HG03175 (cell line): ENCODE measurements around the gene CYP4F3.
"Not testable (repeated sequence)": the region's sequence is repeated elsewhere in the genome, so short reads cannot be mapped to it uniquely, and the experiment has no call there.

ENCODE experiments used
- ATAC-seq: cut with Tn5 transposase; IDR thresholded peaks from one replicate; pipeline ENCODE4 v1.9.1; 2021; ENCODE audit warnings: mild to moderate bottlenecking, moderate library complexity; ENCODE audit not compliant: unreplicated experiment

The CYP4F3 gene

DNA sequence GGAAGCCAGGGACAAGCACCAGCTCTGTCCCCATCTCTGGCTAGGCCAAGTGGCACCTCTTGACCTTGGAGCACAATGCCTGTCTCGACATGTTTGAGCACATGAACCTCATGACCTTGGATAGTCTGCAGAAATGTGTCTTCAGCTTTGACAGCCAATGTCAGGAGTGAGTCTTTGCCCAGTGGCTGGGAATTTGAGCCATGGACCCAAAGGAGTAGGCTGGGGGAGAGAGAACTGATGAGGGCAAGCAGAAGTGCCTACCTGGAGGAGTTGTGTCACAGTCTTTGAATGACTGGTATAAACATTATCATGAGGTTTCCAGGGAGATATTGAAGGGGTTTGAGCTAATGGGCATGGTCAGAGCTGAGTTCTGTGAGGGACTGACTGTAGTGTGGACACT, 25.5 kb downstream of the CYP4F3 start:
- ATAC-seq: no peak

DNA sequence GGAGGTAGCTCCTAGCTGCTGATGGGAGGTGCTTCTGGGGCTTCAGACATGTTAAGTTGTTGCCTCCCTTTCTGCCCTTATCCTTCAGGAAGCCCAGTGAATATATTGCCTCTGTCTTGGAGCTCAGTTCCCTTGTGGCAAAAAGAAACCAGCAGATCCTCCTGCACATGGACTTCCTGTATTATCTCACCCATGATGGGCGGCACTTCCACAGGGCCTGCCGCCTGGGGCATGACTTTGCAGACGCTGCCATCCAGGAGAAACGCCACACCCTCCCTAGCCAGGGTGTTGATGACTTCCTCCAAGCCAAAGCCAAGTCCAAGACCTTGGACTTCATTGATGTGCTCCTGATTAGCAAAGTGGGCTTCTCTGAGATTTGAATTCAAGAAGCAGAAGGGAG, 26.2 kb downstream of the CYP4F3 start:
- no peak for ATAC-seq

DNA sequence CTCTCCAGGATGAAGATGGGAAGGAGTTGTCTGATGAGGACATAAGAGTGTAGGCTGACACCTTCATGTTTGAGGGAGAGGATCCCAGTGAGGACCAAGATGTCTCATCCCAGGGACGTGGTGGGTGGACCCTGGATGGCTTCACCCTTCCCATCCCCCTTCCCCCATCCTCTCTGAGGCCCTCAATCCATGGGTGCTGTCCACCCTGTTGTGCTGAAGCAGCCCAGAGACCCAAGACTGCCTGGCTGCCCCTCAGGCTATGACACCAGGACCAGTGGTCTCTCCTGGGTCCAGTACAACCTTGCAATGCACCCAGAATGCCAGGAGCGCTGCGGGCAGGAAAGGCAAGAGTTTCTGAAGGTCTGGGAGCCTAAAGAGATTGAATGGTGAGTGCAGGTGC, 28.7 kb downstream of the CYP4F3 start:
- no peak for ATAC-seq

DNA sequence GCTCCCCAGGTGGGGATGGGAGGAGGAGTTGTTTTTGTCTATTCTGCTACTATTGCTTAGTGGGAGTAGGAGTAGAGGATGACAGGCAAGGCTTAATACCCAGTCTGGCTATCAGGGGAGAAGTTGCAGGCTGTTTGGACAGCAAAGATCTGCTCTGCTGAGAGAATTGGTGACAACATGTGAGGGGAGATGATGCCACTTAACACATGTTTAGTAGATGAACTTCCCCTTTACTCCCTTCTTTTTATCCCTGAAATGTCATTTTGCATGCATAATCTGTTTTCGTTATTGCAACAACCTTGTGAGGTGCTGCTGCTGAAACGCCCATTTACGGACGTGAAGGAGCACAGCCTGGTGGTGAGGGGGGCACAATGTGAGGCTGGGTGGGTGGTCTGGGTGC, 29.2 kb downstream of the CYP4F3 start:
- ATAC-seq: no peak

DNA sequence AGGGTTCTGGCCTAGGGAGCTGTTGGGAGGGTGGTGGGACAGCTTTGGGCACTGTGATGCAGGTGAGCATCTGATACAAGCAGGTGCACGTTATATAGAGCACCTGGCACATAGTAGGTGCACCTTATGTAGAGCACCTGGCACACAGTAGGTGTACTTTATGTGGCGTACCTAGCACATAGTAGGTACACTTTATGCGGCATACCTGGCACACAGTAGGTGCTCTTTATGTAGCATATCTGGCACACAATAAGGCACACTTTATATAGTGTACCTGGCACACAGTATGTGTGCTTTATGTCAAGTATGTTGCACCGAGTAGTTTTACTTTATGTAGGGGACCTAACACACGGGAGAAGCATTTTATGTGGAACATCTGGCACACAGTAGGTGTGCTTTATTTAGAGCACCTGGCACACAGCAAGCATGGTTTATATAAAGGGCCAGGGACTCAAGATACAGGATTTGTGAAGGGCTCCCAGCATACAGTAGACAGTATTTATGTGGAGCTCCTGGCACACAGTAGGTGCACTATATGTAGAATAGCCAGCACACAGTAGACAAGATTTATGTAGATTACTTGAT, 30.6 kb downstream of the CYP4F3 start:
- no peak for ATAC-seq

DNA sequence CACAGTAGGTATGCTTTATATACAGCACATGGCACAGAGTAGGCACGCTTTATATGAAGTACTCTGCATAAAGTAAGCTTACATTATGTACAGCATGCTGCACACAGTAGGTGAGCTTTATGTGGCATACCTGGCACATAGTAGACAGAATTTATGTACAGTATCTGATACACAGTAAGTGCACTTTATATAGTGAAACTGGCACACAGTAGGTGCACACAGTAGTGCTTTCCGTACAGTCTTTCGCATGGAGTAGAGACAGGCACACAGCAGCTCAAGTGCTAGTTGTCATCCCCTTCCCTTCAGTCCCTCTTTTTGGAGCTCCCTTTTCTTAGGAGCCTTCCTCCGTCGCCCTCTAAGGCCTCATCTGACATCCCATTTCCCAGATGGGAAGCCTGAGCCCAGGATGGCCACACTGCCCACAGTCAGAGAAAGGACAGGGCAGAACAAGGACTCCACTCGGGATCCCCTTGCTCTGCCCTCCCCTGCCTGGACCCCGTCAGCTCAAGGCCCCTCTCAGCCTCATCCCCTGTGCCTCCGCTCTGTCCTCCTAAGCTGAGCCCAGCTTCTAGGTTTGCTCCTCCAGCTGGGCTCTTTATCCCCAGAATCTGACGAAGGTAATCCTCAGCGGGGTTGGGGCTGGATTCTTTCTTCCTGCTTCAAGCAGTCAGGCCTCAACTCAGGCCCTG, 31.3 kb downstream of the CYP4F3 start:
- ATAC-seq: no peak

DNA sequence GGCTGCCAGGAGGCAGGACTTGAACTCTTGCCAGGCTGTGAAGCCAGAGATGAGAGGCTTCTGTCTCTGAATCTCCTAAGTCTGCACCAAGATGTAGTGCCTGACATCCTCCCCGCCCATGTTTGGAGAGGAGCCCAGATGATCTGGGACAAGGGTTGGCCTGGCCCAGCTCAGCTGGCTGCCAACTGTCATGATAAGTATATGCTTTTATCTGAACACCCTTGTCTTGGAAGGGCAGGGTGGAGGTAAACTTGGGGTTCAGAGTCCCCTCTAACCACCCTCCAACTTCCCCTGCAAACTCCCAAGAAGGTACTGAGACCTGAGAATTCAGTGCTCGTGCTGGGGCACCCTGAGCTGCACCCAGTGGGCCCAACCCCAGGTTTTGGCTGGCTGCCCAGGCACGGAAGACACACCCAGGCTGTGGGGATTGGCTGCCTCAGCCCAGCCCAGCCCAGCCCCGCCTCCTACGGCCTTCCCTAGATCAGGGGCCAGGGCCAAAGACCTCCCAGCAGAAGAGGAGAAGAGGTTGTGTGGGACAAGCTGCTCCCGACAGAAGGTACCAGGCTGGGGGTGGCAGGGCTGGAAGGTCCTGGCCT, 32.0 kb downstream of the CYP4F3 start, which contains the start of gene CYP4F12:
CYP4F12 (plus strand) TSS at position 508 of the 596 bp plus-strand sequence. CDS start 443 bp downstream, outside the sequence.
- ATAC-seq: no peak

DNA sequence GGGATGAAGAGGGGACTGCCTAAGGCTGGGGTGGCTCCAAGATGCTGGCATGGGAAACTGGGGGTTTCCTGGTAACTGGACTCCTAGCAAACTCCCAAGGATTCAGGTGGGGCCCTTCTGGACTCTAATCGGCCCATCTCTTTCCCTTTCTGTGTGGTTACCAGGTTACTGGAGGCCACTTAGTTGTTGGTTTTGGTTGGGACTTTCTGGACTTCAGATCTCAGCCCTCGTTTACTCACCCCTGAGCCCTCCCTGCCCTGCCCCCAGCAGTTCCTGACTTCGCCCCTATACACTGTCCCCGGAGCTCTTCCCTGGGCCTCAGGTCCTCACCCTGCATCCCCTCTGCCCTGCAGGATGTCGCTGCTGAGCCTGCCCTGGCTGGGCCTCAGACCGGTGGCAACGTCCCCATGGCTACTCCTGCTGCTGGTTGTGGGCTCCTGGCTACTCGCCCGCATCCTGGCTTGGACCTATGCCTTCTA, 32.5 kb downstream of the CYP4F3 start:
- no peak for ATAC-seq

DNA sequence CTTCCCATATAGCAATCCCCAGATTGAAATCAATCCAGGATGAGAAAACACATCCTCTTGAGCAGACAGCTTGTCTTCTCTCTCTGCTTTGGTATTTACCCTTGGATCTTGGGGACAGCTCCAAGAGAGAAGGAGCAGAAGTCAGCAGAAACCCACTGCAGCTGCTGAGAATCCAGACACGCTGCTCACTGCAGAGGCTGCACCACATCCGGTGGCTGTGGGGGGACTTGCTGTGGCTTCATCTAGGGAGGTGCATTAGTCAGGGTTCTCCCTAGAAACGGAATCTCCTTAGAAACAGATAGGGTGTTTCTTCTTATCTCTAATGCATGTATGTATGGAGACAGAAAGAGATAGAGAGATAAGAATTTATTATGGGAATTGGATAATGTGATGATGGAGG, 34.9 kb downstream of the CYP4F3 start:
- no peak for ATAC-seq

DNA sequence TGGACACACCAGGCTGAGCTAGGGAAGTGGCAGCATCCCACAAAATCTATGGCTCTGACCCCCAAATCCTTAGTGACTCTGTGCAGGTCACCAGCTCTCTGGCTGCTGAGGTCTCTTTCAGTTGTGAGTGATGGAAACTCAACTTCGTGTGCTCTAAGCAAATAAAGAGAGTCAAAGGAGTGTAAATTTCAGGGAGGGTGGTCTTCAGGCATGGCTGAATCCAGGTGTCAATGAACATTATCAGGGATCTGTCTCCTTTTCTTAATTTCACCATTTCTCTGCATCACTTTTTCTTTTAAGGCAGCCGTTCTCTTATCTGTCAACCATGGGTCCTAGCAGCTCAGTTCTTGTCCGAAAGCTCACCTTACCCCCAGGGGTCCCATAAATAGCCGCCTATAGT, 38.4 kb downstream of the CYP4F3 start:
- no peak for ATAC-seq

DNA sequence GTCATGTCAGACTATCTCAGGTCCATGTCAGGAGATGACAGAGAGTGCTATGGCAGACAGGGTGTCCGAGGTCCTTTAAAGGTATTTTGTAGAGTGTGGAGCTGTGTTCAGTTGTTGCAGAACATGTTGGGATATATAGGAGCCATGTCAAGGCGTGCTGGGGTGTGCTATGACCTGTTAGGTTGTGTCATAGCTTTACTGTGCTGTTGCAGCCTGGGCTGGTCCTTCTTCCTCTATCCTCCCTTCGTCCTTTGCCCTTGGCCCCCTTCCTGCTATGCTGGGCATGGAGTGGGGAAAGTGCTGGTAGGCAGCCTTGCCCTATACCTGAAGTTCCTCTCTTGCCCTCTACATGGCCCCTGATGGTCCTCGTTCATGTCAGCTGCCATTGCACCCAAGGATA, 39.2 kb downstream of the CYP4F3 start:
- not testable (repeated sequence) for ATAC-seq

DNA sequence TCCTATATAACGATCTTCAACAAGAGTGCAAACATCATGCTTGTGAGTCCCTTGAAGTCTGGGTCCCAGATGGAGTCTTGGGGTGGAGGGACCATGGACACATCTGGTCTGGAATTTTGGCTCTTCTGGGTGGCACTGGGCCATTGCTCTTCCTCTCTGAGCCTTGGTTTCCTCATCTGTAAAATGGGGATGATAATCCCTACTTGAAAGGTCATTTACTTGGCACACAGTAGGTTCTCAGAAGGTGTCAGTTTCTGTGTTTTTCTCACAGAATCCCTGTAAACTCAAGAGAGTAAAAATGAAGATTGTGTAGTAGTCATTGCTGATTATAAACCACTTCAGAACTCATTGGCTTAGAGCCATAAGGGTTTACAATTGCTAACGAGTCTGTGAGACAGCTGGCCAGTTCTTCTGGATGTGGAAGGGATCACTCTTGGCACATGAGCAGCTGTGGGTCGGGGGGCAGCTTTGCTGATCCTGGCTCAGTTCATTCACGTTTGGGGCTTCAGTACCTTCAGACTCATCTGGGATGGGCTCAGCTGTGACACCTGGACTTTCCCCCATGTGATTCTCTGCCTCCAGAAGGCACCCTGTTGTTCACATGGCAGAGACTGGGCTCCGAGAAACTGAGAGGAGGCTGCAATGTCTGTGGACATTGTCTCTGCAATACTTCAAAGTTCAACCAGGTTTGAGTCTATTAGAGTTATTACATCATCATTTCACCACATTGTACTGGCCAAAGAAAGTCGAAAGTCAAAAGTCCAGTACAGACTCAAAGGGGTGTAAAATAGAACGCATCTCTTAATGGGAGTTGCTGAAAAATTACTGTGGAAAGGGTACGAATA, 40.0 kb downstream of the CYP4F3 start:
- ATAC-seq: no peak

DNA sequence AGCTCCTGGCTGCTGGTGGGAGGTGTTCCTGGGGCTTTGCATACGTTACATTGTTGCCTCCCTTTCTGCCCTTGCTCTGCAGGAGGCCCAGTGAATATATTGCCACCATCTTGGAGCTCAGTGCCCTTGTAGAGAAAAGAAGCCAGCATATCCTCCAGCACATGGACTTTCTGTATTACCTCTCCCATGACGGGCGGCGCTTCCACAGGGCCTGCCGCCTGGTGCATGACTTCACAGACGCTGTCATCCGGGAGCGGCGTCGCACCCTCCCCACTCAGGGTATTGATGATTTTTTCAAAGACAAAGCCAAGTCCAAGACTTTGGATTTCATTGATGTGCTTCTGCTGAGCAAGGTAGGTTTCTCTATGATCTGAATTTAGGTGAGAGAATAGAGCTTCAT, 42.7 kb downstream of the CYP4F3 start:
- no peak for ATAC-seq

DNA sequence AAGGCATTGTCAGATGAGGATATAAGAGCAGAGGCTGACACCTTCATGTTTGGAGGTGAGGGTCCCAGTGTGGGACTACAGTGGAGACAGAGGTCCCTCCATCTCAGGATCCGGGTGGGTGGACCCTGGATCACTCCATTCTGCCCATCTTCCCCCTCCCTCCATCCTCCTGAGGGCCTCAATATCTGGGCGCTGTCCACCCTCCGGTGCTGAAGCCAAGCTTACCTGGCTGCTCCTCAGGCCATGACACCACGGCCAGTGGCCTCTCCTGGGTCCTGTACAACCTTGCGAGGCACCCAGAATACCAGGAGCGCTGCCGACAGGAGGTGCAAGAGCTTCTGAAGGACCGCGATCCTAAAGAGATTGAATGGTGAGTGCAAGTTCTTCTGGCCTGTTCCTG, 44.1 kb downstream of the CYP4F3 start:
- no peak for ATAC-seq

DNA sequence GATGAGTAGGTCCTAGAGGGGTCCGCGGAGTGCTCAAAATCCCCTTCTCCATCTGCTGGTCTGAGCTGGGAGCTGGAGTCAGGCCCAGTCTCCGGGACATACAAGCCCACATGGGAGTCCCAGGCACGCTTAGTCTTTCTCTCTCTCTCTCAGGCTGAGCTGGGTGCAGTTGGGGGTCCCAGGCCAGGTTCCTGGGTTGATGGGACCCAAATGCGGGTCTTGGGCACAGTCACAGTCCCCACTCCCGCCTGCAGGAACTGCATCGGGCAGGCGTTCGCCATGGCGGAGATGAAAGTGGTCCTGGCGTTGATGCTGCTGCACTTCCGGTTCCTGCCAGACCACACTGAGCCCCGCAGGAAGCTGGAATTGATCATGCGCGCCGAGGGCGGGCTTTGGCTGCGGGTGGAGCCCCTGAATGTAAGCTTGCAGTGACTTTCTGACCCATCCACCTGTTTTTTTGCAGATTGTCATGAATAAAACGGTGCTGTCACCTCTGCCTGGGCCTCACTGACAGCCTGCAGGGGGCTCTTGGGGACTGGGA, 56.0 kb downstream of the CYP4F3 start:
- ATAC-seq: no peak

DNA sequence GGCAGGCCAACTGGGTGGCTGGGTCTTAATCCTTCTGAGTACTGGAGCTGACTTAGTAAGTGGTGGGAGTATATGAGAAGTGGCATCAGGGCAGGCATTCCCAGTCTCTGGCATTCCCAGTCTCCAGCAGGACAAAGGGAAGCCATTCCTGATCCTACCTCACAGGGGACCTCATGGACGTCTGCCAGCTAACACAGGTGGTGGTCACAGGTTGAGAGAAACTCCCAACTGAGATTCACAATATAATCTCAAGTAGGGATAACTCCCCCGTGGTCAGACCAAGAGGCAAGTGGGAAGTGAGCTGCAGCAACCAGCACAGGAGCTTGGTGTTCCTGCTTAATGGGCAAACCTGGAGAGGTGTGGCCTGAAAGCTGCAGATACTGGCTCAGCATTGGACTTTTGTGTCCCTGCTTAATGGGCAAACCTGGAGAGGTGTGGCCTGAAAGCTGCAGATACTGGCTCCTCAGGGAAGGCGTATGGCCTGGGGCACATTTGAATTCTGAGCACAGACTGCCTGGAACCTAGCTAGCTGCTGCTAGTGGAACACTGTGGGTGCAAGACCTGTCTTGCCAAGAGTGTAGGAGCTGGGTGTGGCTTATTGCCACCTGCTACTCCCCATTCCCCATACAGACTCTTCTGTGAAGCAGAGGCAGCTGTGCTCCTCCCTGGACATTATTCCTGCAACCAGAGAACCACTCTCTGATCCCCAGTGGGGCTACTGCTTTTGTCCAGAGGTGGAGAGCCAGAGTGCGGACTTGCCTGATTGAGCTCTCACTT, 61.2 kb downstream of the CYP4F3 start:
- no peak for ATAC-seq

DNA sequence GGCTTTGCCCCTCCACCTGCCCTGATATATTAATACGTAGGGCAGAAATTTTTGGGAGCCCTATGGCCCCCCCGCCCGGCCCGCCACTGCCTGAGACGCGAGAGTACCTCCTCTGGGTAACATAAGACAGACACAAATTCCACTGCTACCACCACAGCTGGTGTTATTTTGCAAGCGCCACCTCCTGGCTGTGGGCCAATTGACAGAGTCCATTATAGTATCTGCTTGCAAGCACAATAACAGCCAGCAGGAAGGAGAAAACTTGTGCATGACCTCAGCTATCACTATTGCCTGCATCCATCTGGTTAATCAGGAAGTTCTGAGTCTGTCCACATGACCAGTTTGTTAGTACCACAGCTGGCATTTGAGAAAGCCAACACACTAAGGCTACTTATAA, 61.8 kb downstream of the CYP4F3 start:
- ATAC-seq: no peak
